ENCODE results near the gene SPDYA.

DNA sequence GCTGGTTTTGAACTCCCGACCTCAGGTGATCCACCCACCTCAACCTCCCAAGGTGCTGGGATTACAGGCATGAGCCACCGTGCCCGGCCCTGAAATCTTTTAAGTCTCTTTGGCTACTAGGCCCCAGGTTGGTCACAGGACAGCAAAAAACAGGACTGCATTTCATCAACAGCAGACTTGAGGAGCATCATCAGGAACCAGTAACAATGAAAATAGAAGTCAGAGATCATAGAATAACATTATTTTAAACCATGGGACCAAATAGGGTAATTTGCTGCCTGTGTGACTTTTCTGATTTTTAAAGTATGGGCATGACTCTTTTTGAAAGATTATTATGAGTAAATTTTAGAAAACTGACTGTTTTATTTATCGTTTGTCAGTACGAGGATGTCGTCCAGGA is 34.2 kb upstream of the SPDYA start:
- TF ChIP-seq, protein P1, sequence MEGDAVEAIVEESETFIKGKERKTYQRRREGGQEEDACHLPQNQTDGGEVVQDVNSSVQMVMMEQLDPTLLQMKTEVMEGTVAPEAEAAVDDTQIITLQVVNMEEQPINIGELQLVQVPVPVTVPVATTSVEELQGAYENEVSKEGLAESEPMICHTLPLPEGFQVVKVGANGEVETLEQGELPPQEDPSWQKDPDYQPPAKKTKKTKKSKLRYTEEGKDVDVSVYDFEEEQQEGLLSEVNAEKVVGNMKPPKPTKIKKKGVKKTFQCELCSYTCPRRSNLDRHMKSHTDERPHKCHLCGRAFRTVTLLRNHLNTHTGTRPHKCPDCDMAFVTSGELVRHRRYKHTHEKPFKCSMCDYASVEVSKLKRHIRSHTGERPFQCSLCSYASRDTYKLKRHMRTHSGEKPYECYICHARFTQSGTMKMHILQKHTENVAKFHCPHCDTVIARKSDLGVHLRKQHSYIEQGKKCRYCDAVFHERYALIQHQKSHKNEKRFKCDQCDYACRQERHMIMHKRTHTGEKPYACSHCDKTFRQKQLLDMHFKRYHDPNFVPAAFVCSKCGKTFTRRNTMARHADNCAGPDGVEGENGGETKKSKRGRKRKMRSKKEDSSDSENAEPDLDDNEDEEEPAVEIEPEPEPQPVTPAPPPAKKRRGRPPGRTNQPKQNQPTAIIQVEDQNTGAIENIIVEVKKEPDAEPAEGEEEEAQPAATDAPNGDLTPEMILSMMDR (conservative IDR thresholded peaks at IDR 0.05), result no peak
- TF ChIP-seq ZFX (IDR thresholded peaks at IDR 0.05), result no peak

All from C4-2B (cell line).